Activated naive CD8-positive, alpha-beta T cell treated with anti-CD3 and anti-CD28 coated beads, Interleukin-2, amount 50 U/mL, for 24 hours (primary cell): ENCODE measurements around the gene ZDHHC14.
A peak's percentile ranks its signal among the peaks of the same experiment; 100 is the strongest.

Experiments
- ATAC-seq: fragments of 150-1000 bp; cut with Tn5 transposase; one replicate; pipeline ENCODE4 v1.10.0; 2021
- DNase-seq: peaks from one replicate; pipeline ENCODE4 v3.0.0; 2021
- H3K27ac Mint-ChIP-seq: one replicate; pipeline ENCODE4 v1.8.0; 2021; ENCODE audit warnings: mild to moderate bottlenecking, mixed read lengths
- H3K27me3 Mint-ChIP-seq: one replicate; pipeline ENCODE4 v1.8.0; 2021; ENCODE audit warnings: mixed read lengths
- H3K36me3 Mint-ChIP-seq: one replicate; pipeline ENCODE4 v1.8.0; 2021; ENCODE audit warnings: low read depth, mixed read lengths
- H3K4me1 Mint-ChIP-seq: one replicate; pipeline ENCODE4 v1.8.0; 2021; ENCODE audit warnings: mixed read lengths
- H3K4me3 Mint-ChIP-seq: one replicate; pipeline ENCODE4 v1.8.0; 2021; ENCODE audit warnings: mild to moderate bottlenecking, moderate library complexity, mixed read lengths
- H3K9me3 Mint-ChIP-seq: one replicate; pipeline ENCODE4 v1.8.0; 2021; ENCODE audit warnings: mixed read lengths

The ZDHHC14 gene

DNA sequence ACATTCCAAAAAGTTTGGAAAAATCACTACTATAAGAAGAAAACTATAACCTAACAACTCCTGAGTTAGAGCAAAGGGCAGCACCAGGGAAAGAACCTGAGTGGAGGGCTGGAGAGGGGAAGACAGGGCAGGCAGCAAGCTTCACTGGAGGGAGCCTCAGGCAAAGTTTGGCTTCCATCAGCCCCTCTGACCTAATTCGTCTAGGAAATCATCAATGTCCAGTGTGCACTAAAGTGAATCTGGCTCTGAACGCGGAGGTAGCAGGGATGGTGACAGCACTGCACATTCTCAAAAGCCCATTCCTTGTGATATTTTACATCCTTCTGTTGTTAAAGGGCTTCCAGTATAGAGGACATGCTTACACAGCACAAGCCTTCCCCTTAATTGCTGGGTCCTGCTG is 87.1 kb downstream of the ZDHHC14 start:
- DNase-seq, result no peak
- peaks cover 24% of the 10 kb centered on the region for H3K4me1 Mint-ChIP-seq
- no peak overlapping the region for H3K27ac Mint-ChIP-seq
- H3K9me3 Mint-ChIP-seq, result no peaks in the 10 kb centered on the region
- no peak for ATAC-seq
- H3K27me3 Mint-ChIP-seq, result no peaks in the 10 kb centered on the region
- H3K36me3 Mint-ChIP-seq, result no peaks in the 10 kb centered on the region
- no peak overlapping the region for H3K4me3 Mint-ChIP-seq

DNA sequence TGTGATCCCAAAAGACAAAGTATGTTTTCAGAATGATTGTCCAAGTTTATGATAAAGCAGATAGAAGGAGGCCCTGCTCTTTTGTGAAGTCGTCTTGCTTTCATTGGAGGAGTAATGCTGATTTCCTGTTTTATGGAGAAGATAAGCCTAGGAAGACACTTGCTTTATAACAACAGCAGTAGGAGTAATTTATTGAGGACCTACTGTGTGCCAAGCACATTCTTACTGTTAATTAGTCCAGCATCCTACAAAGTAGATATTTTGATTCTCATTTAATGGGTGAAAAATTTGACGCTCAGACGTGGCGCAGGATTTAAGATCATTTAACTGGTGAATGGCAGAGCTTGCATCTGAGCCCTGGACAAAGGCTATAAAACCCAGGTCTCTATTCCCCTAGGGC is 87.6 kb downstream of the ZDHHC14 start:
- Mint-ChIP-seq H3K27ac (no peak overlapping the region), H3K27me3 (no peaks in the 10 kb centered on the region), H3K4me3 (no peak overlapping the region)

DNA sequence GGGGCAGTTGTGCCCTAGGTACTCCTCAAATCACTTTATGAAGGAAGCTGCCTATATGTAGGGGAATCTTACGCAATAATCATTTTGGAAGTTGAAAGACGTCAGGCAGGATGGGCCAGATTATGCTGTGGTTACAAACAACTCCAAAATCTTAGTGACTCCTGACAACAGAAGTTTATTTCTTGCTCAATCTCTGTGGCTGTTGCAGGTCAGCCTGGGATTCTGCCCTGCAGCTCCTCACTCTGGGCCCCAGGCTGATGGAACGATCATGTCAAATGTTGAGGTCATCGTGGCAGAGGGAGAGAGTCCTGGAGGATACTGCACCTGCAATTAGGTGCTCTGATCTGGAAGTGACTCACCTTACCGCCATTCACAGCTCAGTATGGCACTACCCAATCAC is 88.4 kb downstream of the ZDHHC14 start:
- no peaks in the 10 kb centered on the region for H3K27me3 Mint-ChIP-seq
- no peak overlapping the region for H3K4me3 Mint-ChIP-seq
- DNase-seq (no peak), ATAC-seq (no peak)
- no peaks in the 10 kb centered on the region for H3K9me3 Mint-ChIP-seq
- no peak overlapping the region for H3K27ac Mint-ChIP-seq
- peaks cover 17% of the 10 kb centered on the region for H3K4me1 Mint-ChIP-seq
- no peaks in the 10 kb centered on the region for H3K36me3 Mint-ChIP-seq

More for the DNA sequence above, 87.6 kb downstream of the ZDHHC14 start:
- H3K4me1 Mint-ChIP-seq, result peaks cover 19% of the 10 kb centered on the region
- no peaks in the 10 kb centered on the region for H3K36me3 Mint-ChIP-seq
- ATAC-seq (no peak), DNase-seq (no peak)
- no peaks in the 10 kb centered on the region for H3K9me3 Mint-ChIP-seq

DNA sequence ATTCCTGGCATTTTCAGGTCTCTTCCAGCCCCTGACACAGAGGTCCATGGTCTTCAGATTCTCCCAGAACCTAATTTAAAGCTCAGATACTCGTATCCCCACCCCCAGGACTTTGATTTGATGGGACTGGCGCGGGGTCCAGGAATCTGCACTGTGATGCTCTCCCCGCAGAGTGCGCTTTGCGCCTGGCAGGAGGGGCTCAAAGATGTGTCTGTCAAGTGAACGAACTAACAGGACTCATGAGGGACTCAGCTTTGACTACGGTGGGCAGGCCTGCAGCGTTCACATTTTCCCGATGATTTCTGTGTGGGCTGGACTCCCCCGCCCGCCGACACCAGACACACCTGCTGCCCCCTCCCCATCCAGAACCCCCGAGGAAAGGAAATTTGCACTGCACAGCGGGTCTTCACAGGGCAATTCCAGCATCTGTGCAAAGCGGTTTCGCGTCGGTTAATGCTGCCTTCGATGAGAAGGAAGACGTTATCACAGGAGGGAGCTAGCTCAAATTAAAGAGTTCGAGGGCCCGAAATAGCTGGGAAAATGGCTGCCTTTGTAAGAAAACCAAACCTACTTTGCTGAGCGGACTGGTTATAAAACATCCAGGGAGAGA is 90.2 kb downstream of the ZDHHC14 start:
- ATAC-seq (no peak), DNase-seq (no peak)
- no peaks in the 10 kb centered on the region for H3K27me3 Mint-ChIP-seq
- peaks cover 4% of the 10 kb centered on the region for H3K9me3 Mint-ChIP-seq
- no peak overlapping the region for H3K27ac Mint-ChIP-seq
- H3K36me3 Mint-ChIP-seq, result no peaks in the 10 kb centered on the region
- H3K4me1 Mint-ChIP-seq, result peaks cover 11% of the 10 kb centered on the region
- no peak overlapping the region for H3K4me3 Mint-ChIP-seq

DNA sequence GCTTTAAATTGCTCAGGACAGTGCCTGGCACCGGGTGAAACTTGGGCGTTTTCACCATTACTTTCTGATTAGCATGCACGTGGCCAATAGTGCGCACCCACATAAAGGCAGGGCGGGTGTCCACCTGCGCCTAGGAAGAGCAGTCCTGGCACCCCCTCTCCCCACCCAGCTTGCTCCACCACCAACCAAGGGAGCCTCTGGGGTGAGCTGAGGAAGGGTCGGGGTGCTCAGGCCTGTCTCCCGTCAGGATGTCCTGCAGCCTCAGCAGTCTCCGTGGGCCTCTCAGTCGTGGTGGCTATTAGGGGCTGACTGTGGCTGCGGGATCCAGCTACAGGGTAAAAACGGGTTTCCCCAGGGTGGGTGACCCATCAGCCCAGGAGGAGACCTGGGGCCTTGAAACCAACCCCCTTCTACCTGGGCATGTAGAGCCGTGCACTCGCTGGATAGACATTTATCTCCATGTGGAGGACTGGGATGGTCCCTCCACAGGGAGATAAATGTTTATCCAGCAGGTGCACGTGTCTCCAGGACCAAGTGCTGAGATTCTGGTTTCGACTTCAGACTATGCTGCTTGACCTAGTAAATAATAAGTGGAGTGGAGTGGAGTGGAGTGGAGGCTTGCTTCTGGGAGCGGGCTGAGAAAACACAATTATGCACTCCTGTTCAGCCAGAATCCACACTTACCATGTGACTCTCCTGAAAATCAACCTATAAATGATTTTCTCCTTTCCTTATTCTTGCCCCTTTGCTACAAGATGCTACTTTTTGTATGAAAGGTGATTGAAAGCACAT is 91.1 kb downstream of the ZDHHC14 start:
- DNase-seq, result no peak
- Mint-ChIP-seq H3K9me3 (peaks cover 4% of the 10 kb centered on the region), H3K4me1 (peaks cover 17% of the 10 kb centered on the region), H3K27ac (no peak overlapping the region), H3K36me3 (no peaks in the 10 kb centered on the region), H3K27me3 (no peaks in the 10 kb centered on the region), H3K4me3 (no peak overlapping the region)
- no peak for ATAC-seq

DNA sequence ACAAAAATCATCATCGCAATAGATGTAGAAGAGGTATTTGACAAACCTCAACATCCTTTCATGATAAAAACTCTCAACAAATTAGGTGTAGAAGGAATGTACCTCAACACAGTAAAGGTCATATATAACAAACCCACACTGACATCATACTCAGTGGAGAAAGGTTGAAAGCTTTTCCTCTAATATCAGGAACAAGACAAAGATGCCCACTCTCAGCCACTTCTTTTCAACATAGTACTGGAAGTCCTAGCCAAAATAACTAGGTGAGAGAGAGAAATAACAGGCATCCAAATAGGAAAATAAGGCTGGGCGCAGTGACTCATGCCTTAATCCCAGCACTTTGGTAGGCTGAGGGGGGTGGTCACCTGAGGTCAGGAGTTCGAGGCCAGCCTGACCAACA is 95.8 kb downstream of the ZDHHC14 start:
- Mint-ChIP-seq H3K4me3 (no peak overlapping the region), H3K9me3 (peaks cover 4% of the 10 kb centered on the region), H3K4me1 (peaks cover 20% of the 10 kb centered on the region), H3K36me3 (no peaks in the 10 kb centered on the region), H3K27me3 (no peaks in the 10 kb centered on the region), H3K27ac (no peak overlapping the region)
- DNase-seq, result no peak
- ATAC-seq, result no peak

DNA sequence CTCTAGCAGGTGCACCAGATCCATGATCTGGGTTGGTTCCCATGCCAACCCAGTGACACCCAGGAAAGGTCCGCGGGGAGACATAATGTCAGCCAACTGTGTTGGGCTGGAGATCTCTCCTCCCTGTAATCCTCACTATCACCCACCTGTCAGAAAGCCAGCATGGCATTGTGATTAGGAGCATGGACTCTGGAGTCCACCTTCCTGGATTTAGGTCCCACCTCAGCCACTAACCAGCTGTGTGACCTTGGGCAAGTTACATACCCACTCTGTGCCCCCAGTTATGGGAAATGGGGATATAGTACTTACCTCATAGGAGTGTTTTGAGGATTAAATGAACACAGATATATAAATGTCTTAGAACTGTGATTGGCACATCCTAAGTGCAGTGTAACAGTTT is 97.9 kb downstream of the ZDHHC14 start:
- Mint-ChIP-seq H3K4me1 (peaks cover 20% of the 10 kb centered on the region), H3K36me3 (no peaks in the 10 kb centered on the region), H3K4me3 (no peak overlapping the region), H3K27ac (no peak overlapping the region), H3K9me3 (peaks cover 4% of the 10 kb centered on the region), H3K27me3 (no peaks in the 10 kb centered on the region)
- no peak for ATAC-seq
- DNase-seq, result no peak

DNA sequence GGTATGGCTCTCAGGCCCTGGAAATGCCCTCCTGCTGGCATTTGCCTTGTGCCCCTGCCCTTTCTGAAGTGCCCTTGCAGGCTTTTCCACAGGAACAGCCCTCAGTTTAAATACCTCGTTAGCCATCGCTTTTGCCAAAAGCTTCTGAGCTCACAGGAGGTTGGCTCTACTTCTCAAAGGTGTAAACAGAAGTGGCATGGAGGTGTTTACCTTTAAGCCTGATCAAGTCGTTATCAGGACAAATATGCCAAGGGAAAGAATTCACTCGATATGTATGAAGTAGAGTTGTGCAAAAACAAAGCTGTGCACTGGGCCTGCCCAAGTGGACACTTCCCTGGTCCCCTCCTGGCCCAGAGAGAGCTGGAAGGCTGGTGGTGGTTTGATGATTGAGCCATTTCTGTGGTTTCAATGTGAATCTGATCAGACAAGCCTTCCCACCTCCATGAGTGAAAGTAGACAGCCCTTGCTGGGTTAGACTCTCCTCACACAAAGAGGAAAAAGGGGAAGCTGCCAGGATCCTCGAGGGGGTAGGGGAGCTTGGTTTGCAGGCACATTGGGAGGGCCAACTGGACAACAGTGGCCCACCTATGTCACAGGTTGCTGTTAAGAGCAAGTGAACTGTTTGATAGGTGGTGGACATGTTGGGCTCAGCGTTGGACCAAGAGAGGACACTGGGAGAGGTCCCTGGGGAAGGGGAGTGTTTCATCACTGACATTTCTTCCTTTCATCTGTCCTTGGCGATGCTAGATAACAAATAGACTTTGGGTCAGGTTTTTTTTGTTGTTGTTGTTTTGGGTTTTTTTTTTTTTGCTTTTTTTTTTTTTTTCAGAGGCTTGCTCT is 98.7 kb downstream of the ZDHHC14 start:
- H3K36me3 Mint-ChIP-seq, result no peaks in the 10 kb centered on the region
- no peak for ATAC-seq
- H3K27ac Mint-ChIP-seq, result no peak overlapping the region
- H3K27me3 Mint-ChIP-seq, result no peaks in the 10 kb centered on the region
- peaks cover 4% of the 10 kb centered on the region for H3K9me3 Mint-ChIP-seq
- DNase-seq, result no peak
- H3K4me3 Mint-ChIP-seq, result no peak overlapping the region
- H3K4me1 Mint-ChIP-seq, result peaks cover 15% of the 10 kb centered on the region

DNA sequence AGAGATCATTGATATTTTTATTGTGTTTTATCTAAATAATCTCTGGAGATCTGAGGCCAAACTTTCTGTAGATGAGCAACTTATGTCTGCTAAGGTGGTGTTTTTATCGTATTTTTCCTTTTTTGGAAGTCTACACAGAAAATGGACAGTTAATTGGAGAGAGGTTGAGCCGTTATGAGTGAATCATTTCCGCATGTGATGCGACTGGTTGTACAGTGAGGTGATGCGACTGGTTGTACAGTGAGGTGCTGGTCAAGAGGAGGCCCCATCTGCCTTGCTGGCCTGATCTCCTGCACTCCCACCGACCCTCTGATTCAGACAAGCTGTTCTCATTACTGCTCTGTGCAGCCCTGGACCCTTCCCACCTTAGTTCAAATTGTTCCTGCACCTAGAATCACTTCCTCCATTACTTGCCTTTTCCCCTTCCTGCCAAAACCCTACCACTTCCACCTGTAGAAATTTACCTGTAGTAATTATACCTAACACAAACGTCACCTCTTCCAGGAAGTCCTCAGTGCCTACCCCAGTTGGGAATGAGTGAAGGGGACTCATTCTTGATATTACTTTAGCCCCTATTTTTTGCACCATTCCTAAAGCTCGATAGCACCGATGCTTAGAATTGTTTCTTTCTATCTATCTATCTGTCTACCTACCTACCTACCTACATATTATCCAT is 100.3 kb downstream of the ZDHHC14 start:
- Mint-ChIP-seq H3K27ac (no peak overlapping the region), H3K4me3 (no peak overlapping the region)

DNA sequence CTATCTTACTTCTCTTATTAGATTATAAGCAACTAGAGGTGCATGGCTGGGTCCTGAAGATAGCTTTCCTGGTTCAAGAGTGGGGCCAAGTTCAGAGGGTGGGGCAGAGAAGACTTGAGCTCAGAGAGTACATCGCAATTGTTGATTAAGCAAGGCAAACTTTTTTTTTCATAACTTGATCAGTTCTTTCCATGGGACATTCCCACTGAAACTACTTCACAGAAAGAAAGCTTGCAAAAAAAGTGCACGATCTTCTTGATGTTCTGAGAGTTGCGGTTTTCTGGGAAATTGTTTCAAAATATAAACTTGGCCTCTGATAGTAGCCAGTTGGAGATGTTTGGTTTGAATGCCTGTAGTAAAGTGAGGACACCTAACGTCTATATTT is 100.9 kb downstream of the ZDHHC14 start:
- Mint-ChIP-seq H3K9me3 (no peaks in the 10 kb centered on the region), H3K27me3 (no peaks in the 10 kb centered on the region), H3K27ac (no peak overlapping the region), H3K4me3 (no peak overlapping the region), H3K4me1 (peaks cover 12% of the 10 kb centered on the region), H3K36me3 (no peaks in the 10 kb centered on the region)
- DNase-seq, result no peak
- ATAC-seq, result no peak

More for the DNA sequence above, 100.3 kb downstream of the ZDHHC14 start:
- Mint-ChIP-seq H3K9me3 (no peaks in the 10 kb centered on the region), H3K36me3 (no peaks in the 10 kb centered on the region), H3K4me1 (peaks cover 12% of the 10 kb centered on the region), H3K27me3 (no peaks in the 10 kb centered on the region)
- DNase-seq, result no peak
- no peak for ATAC-seq

DNA sequence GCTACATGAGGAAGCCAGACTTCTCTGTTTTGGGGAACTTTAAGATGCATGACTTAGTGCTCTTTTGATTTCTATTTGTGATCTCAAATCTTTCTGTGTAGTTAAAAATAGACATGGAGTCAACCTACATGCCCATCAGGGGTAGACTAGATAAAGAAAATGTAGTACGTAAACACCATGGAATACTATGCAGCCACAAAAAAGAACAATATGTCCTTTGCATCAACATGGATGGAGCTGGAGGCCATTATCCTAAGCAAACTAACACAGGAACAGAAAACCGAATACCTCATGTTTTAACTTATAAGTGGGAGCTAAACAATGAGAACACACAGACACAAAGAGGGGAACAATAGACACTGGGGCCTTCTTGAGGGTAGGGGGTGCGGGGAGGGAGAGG is 102.8 kb downstream of the ZDHHC14 start:
- ATAC-seq (no peak), DNase-seq (no peak)
- Mint-ChIP-seq H3K27ac (no peak overlapping the region), H3K4me3 (no peak overlapping the region), H3K9me3 (no peaks in the 10 kb centered on the region), H3K4me1 (peaks cover 19% of the 10 kb centered on the region), H3K27me3 (no peaks in the 10 kb centered on the region), H3K36me3 (no peaks in the 10 kb centered on the region)

DNA sequence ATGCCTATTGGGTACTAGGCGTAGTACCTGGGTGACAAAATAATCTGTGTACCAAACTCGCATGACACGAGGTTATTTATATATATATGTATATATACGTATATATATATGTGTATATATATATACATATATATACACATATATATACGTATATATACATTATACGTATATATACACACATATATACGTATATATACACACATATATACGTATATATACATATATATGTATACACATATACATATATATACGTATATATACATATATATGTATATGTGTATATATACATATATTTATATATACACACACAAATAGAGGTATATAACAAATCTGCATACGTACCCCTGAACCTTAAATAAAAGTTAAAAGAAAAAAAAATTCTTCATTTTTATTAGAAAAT is 103.2 kb downstream of the ZDHHC14 start:
- H3K36me3 Mint-ChIP-seq, result no peaks in the 10 kb centered on the region
- no peak overlapping the region for H3K27ac Mint-ChIP-seq
- peaks cover 19% of the 10 kb centered on the region for H3K4me1 Mint-ChIP-seq
- DNase-seq, result no peak
- no peaks in the 10 kb centered on the region for H3K27me3 Mint-ChIP-seq
- H3K4me3 Mint-ChIP-seq, result no peak overlapping the region
- no peak for ATAC-seq
- H3K9me3 Mint-ChIP-seq, result no peaks in the 10 kb centered on the region

DNA sequence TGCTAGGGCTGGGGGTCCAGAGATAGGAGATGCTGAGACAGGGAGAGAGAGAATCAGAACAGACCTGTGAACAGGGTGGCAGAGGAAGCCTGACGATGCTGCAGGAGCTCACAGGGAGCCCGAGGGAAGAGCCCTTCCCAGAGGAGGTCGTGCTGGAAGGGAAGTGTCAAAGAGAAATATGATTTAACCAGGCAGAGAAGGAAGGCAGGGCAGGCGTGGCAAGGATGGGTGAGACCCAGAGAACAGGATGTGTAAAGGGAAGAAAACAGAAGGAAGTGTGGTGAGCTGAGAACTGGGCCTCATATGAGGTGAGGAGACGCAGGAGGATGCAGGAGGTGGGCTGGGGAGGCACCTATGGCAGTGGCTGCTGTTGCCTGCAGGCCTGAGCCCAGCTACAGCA is 105.6 kb downstream of the ZDHHC14 start:
- peak; percentile 52 for ATAC-seq
- H3K36me3 Mint-ChIP-seq, result no peaks in the 10 kb centered on the region
- H3K4me1 Mint-ChIP-seq, result peaks cover 23% of the 10 kb centered on the region
- no peaks in the 10 kb centered on the region for H3K9me3 Mint-ChIP-seq
- peak overlapping the region; percentile 10 for H3K4me3 Mint-ChIP-seq
- H3K27me3 Mint-ChIP-seq, result peaks cover 8% of the 10 kb centered on the region
- peak overlapping the region; percentile 79 for H3K27ac Mint-ChIP-seq
- no peak for DNase-seq

DNA sequence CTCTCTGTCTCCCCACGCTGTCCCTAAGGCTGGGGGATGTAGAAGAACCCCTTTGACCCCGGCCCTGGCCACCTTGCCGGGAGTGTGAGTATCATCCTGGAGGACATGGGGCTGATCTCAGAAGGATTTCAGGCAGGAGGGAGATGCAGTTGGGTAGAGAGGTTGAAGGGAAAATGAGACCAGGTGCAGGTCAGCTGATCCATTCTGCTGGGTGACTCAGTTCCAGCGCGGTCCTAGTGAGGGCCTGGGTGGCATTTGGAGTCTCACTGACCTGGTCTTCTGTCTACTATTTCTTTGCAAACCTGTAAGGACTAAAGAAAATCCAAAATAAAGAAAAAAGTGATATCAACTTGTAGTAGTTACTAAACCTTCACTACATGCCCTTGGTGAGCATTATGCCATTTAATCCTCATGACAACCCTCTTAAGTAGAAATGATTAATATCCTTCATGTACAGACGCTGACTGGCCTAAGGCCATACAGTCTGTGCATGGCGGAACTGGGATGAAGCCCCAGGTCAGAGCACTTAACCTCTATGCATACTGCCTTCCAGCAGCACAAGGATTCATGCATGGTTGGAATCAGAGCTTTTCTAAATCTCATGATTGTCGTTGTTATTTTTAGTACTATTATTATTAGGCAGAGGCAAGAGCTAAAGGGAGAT is 106.3 kb downstream of the ZDHHC14 start:
- ATAC-seq, result peak; percentile 24
- Mint-ChIP-seq H3K27ac (no peak overlapping the region), H3K36me3 (no peaks in the 10 kb centered on the region), H3K9me3 (no peaks in the 10 kb centered on the region), H3K4me1 (peaks cover 23% of the 10 kb centered on the region), H3K4me3 (no peak overlapping the region), H3K27me3 (peaks cover 8% of the 10 kb centered on the region)
- DNase-seq, result no peak
